ENCODE results near the gene LMCD1.

GRCh38 chr3:8458711-8459110, 42.9 kb upstream of the LMCD1 start:
- TF ChIP-seq POLR2AphosphoS5 (IDR thresholded peaks at IDR 0.05; ENCODE audit: low read depth), result no peak
- TF ChIP-seq SPI1 (IDR thresholded peaks at IDR 0.05; ENCODE audit: borderline replicate concordance, low read depth), result no peak
- TF ChIP-seq, protein P1, sequence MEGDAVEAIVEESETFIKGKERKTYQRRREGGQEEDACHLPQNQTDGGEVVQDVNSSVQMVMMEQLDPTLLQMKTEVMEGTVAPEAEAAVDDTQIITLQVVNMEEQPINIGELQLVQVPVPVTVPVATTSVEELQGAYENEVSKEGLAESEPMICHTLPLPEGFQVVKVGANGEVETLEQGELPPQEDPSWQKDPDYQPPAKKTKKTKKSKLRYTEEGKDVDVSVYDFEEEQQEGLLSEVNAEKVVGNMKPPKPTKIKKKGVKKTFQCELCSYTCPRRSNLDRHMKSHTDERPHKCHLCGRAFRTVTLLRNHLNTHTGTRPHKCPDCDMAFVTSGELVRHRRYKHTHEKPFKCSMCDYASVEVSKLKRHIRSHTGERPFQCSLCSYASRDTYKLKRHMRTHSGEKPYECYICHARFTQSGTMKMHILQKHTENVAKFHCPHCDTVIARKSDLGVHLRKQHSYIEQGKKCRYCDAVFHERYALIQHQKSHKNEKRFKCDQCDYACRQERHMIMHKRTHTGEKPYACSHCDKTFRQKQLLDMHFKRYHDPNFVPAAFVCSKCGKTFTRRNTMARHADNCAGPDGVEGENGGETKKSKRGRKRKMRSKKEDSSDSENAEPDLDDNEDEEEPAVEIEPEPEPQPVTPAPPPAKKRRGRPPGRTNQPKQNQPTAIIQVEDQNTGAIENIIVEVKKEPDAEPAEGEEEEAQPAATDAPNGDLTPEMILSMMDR (IDR thresholded peaks at IDR 0.05; ENCODE audit: insufficient read depth, low read length), result no peak
- TF ChIP-seq REST (IDR thresholded peaks at IDR 0.05; ENCODE audit: insufficient replicate concordance, low read depth), result no peak
- TF ChIP-seq GABPA (IDR thresholded peaks at IDR 0.05; ENCODE audit: low read depth), result no peak
